Mesothelial cell of epicardium (in vitro differentiated cells): Measurements from ENCODE around the gene NF2. TPM values are rescaled to one million over a fixed set of nuclear protein-coding genes. Genes with fewer than 3 reads are reported as not detected.

ENCODE experiments used
- DNase-seq, 2 experiments: peaks; one replicate each; pipeline ENCODE4 v3.0.0; 2021; ENCODE audit warnings: low spot score in 2 of 2; ENCODE audit not compliant: unreplicated experiment in 2 of 2
- H3K27ac Mint-ChIP-seq: 2 replicates; pipeline ENCODE4 v1.8.0; 2021; ENCODE audit warnings: mixed read lengths
- H3K27me3 Mint-ChIP-seq: 2 replicates; pipeline ENCODE4 v1.8.0; 2021; ENCODE audit warnings: low read depth, mixed read lengths
- H3K36me3 Mint-ChIP-seq: 2 replicates; pipeline ENCODE4 v1.8.0; 2021; ENCODE audit warnings: mixed read lengths
- H3K4me1 Mint-ChIP-seq: 2 replicates; pipeline ENCODE4 v1.8.0; 2021; ENCODE audit warnings: mixed read lengths
- H3K4me3 Mint-ChIP-seq: 2 replicates; pipeline ENCODE4 v1.8.0; 2021; ENCODE audit warnings: mild to moderate bottlenecking, moderate library complexity, mixed read lengths
- H3K9me3 Mint-ChIP-seq: 2 replicates; pipeline ENCODE4 v1.8.0; 2021; ENCODE audit warnings: mixed read lengths
- CTCF ChIP-seq: fragments of 200-600 bp; sonication (generic); IDR thresholded peaks from one replicate; pipeline ENCODE4 v1.5.0; 2021; ENCODE audit warnings: antibody characterized with exemption; ENCODE audit not compliant: unreplicated experiment
- total RNA-seq: library from RNA; stranded (reverse); gene quantifications from 3 replicates; pipeline ENCODE4 v1.2.1, GENCODE V29; 2021

NF2 gene
- total RNA-seq, 1 donor from 2014 or later, result 42.1 TPM

GRCh38 chr22:29739346-29739875 lies 136.0 kb downstream of the NF2 start:
- Mint-ChIP-seq H3K27me3 (no peaks in the 10 kb centered on the region), H3K4me3 (no peak overlapping the region), H3K9me3 (no peaks in the 10 kb centered on the region), H3K4me1 (peaks cover 2% of the 10 kb centered on the region), H3K27ac (no peak overlapping the region), H3K36me3 (peaks cover 11% of the 10 kb centered on the region)
- DNase-seq, result no peak
- no peak for TF ChIP-seq CTCF

- Mint-ChIP-seq H3K36me3 (peaks cover 11% of the 10 kb centered on the region), H3K27me3 (no peaks in the 10 kb centered on the region), H3K4me1 (no peaks in the 10 kb centered on the region), H3K27ac (no peak overlapping the region), H3K4me3 (no peak overlapping the region), H3K9me3 (no peaks in the 10 kb centered on the region)
- DNase-seq, result no peak
- TF ChIP-seq CTCF, result no peak
These were observed 136.8 kb downstream of the NF2 start for GRCh38 chr22:29740216-29740615.

- H3K4me1 Mint-ChIP-seq, result no peaks in the 10 kb centered on the region
- no peaks in the 10 kb centered on the region for H3K9me3 Mint-ChIP-seq
- peaks cover 14% of the 10 kb centered on the region for H3K36me3 Mint-ChIP-seq
- H3K27ac Mint-ChIP-seq, result no peak overlapping the region
- DNase-seq, result no peak
- H3K27me3 Mint-ChIP-seq, result no peaks in the 10 kb centered on the region
- no peak for TF ChIP-seq CTCF
- H3K4me3 Mint-ChIP-seq, result no peak overlapping the region
These were observed 138.5 kb downstream of the NF2 start for GRCh38 chr22:29741926-29742325.

- Mint-ChIP-seq H3K4me1 (no peaks in the 10 kb centered on the region), H3K4me3 (no peak overlapping the region), H3K27ac (no peak overlapping the region), H3K36me3 (peaks cover 14% of the 10 kb centered on the region), H3K9me3 (no peaks in the 10 kb centered on the region), H3K27me3 (no peaks in the 10 kb centered on the region)
- DNase-seq, result no peak
- TF ChIP-seq CTCF, result no peak
These were observed 138.9 kb downstream of the NF2 start for GRCh38 chr22:29742326-29742725.

GRCh38 chr22:29744902-29745301 lies 141.5 kb downstream of the NF2 start:
- Mint-ChIP-seq H3K36me3 (peaks cover 17% of the 10 kb centered on the region), H3K27me3 (no peaks in the 10 kb centered on the region), H3K4me3 (no peak overlapping the region), H3K9me3 (no peaks in the 10 kb centered on the region), H3K27ac (no peak overlapping the region), H3K4me1 (no peaks in the 10 kb centered on the region)
- no peak for TF ChIP-seq CTCF
- no peak for DNase-seq

GRCh38 chr22:29747832-29748231 lies 144.4 kb downstream of the NF2 start:
- Mint-ChIP-seq H3K4me3 (no peak overlapping the region), H3K27ac (no peak overlapping the region), H3K9me3 (no peaks in the 10 kb centered on the region), H3K27me3 (no peaks in the 10 kb centered on the region), H3K4me1 (no peaks in the 10 kb centered on the region), H3K36me3 (peaks cover 10% of the 10 kb centered on the region)
- no peak for DNase-seq
- no peak for TF ChIP-seq CTCF
